Omental fat pad (tissue), 4 donors: Measurements from ENCODE around the gene IL1RAPL1. TPM values are rescaled to one million over a fixed set of nuclear protein-coding genes. Genes with fewer than 3 reads are reported as not detected.
"Not testable (repeated sequence)": the region's sequence is repeated elsewhere in the genome, so short reads cannot be mapped to it uniquely, and the experiment has no call there.

Experiments
- ATAC-seq: fragments of 150-250 bp; one replicate; pipeline ENCODE4 v1.9.1; 2016; ENCODE audit warnings: mild to moderate bottlenecking, moderate library complexity; ENCODE audit not compliant: low FRiP score
- DNase-seq: peaks from one replicate; pipeline ENCODE4 v3.0.0-alpha.2; 2019; ENCODE audit warnings: low spot score
- CTCF ChIP-seq, 3 donors: fragments of 450-650 bp; IDR thresholded peaks; one replicate each; pipeline ENCODE4 v1.5.1; 2016 to 2017; ENCODE audit warnings: antibody characterized with exemption in 3 of 3, mild to moderate bottlenecking in 3 of 3, moderate library complexity in 2 of 3
- total RNA-seq, 4 donors: library from RNA; depleted of rRNA; stranded (reverse); fragments of >200 nt; gene quantifications; one replicate each; pipeline ENCODE4 v1.1.0, GENCODE V29; 2016

The IL1RAPL1 gene
- total RNA-seq, 4 donors from 2014 or later: 0.13 to 0.93 (median 0.42) TPM

GRCh38 chrX:29315931-29316330 lies 728.7 kb downstream of the IL1RAPL1 start:
- TF ChIP-seq CTCF (IDR thresholded peaks at IDR 0.05): no peak
- DNase-seq: no peak
- ATAC-seq: no peak

GRCh38 chrX:29318012-29318411 lies 730.8 kb downstream of the IL1RAPL1 start:
- DNase-seq (no peak), ATAC-seq (no peak)
- no peak for TF ChIP-seq CTCF (IDR thresholded peaks at IDR 0.05)

DNA sequence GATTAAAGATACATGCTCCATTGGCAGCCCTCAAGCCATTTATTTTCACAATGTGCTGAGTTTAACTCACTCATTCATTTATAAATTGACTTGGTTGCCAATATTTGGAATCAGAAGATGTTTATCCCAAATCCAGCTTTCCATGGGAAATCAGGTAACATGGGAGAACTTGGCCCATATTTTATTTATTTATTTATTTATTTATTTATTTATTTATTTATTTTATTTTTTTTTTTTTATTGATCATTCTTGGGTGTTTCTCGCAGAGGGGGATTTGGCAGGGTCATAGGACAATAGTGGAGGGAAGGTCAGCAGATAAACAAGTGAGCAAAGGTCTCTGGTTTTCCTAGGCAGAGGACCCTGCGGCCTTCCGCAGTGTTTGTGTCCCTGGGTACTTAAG lies 745.2 kb downstream of the IL1RAPL1 start:
- not testable (repeated sequence) for ATAC-seq, DNase-seq

DNA sequence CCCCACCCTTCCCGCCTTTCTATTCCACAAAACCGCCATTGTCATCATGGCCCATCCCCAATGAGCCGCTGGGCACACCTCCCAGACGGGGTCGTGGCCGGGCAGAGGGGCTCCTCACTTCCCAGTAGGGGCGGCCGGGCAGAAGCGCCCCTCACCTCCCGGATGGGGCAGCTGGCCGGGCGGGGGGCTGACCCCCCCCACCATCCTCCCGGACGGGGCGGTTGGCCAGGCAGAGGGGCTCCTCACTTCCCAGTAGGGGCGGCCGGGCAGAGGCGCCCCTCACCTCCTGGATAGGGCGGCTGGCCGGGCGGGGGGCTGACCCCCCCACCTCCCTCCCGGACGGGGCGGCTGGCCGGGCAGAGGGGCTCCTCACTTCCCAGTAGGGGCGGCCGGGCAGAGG lies 745.8 kb downstream of the IL1RAPL1 start:
- not testable (repeated sequence) for ATAC-seq, DNase-seq

DNA sequence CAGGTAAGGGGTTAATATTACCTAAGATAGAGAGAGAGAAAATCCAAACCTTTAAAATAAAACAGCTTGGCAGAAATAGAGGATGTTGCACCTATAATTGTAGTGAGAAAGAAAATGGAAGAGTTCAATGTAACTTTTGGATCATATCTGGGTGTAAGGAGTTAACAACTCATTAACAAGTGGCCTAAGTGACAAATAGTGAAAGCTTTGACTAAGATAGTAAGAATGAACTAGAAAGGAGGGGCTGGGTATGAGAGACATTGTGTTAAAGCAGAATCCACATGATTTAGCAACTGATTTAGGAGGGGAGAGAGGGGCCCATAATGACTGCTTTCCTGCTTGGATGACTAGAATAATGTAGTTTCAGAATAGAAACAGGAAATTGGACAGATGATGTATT lies 761.0 kb downstream of the IL1RAPL1 start:
- no peak for ATAC-seq
- DNase-seq: no peak
- no peak for TF ChIP-seq CTCF (IDR thresholded peaks at IDR 0.05)

- TF ChIP-seq CTCF (IDR thresholded peaks at IDR 0.05): no peak
- no peak for ATAC-seq
- DNase-seq: no peak
These were observed 772.0 kb downstream of the IL1RAPL1 start for GRCh38 chrX:29359276-29359675.

GRCh38 chrX:29374765-29375164 lies 787.5 kb downstream of the IL1RAPL1 start:
- DNase-seq, ATAC-seq: not testable (repeated sequence)

GRCh38 chrX:29376584-29376983 lies 789.3 kb downstream of the IL1RAPL1 start:
- no peak for ATAC-seq
- no peak for TF ChIP-seq CTCF (IDR thresholded peaks at IDR 0.05)
- no peak for DNase-seq

- no peak for ATAC-seq
- TF ChIP-seq CTCF (IDR thresholded peaks at IDR 0.05): no peak
- no peak for DNase-seq
These were observed 795.6 kb downstream of the IL1RAPL1 start for GRCh38 chrX:29382811-29383210.
